Endothelial cell of umbilical vein (primary cell): ENCODE results near the gene LGR6. TPM values are rescaled to one million over a fixed set of nuclear protein-coding genes. Genes with fewer than 3 reads are reported as not detected.

Source experiments
- BruUV-seq: library from RNA; stranded (reverse); fragments of 400-500 nt; replicated peaks from 2 replicates; lab custom pipeline; 2021; lab: Mats Ljungman, UMichigan
- CTCF ChIA-PET: fragments of 300-600, 350-600 bp; sonication (Branson Sonifier 250); formaldehyde crosslinking; loops from one replicate; lab custom pipeline; 2021; ENCODE audit warnings: antibody characterized with exemption, inconsistent platforms; lab: Charles Lee
- POLR2A ChIA-PET: fragments of 300-600, 350-600 bp; sonication (Branson Sonifier 250); formaldehyde crosslinking; loops from one replicate; lab custom pipeline; 2021; ENCODE audit warnings: antibody characterized with exemption, inconsistent platforms; lab: Charles Lee
- DNase-seq: peaks from one replicate; pipeline ENCODE4 v3.0.0-alpha.2; 2011; ENCODE audit warnings: low read depth, low spot score
- FAIRE-seq: peaks from 2 replicates; lab custom pipeline; 2011; peaks lifted over from hg19 to GRCh38; lab: Jason Lieb, UNC
- H2AFZ ChIP-seq: 2 replicates; pipeline ENCODE4 v1.6.0; 2012; ENCODE audit warnings: low read depth, low read length, control low read depth, inconsistent platforms
- H3K27ac ChIP-seq: 2 replicates; pipeline ENCODE4 v1.5.1; 2011; ENCODE audit warnings: low read depth, mild to moderate bottlenecking, control low read depth, low read length, moderate library complexity; ENCODE audit not compliant: insufficient read depth
- H3K27me3 ChIP-seq, 2 experiments: 2 replicates each; pipeline versions ENCODE4 v1.6.0 to v1.6.1; 2011; ENCODE audit warnings: low read length in 2 of 2, mixed read lengths in 1 of 2; ENCODE audit not compliant: control insufficient read depth in 2 of 2, insufficient read depth in 2 of 2
- H3K36me3 ChIP-seq, 2 experiments: 2 replicates in 1 of 2; 3 replicates in 1 of 2; pipeline ENCODE4 v1.5.1; 2011; ENCODE audit warnings: low read length in 2 of 2, mild to moderate bottlenecking in 1 of 2, moderate library complexity in 1 of 2; ENCODE audit not compliant: control insufficient read depth in 2 of 2, insufficient read depth in 2 of 2; ENCODE audit errors: extremely low read depth in 1 of 2
- H3K4me1 ChIP-seq: 3 replicates; pipeline ENCODE4 v1.5.1; 2011; ENCODE audit warnings: mild to moderate bottlenecking, low read length; ENCODE audit not compliant: control insufficient read depth, insufficient read depth; ENCODE audit errors: extremely low read depth
- H3K4me2 ChIP-seq: 2 replicates; pipeline ENCODE4 v1.6.1; 2011; ENCODE audit warnings: low read length, control low read depth, mixed read lengths; ENCODE audit not compliant: insufficient read depth
- H3K4me3 ChIP-seq, 3 experiments: fragments of 200-600 bp in 1 of 3; sonication (generic), shearing (Covaris generic) in 1 of 3; replicated peaks in 1 of 3; 2 replicates each; pipeline ENCODE4 v1.5.1; 2011 to 2016; ENCODE audit warnings: control low read depth in 3 of 3, low read length in 3 of 3, mild to moderate bottlenecking in 2 of 3, inconsistent platforms in 1 of 3, low read depth in 1 of 3, moderate library complexity in 1 of 3; ENCODE audit not compliant: insufficient read depth in 1 of 3
- H3K79me2 ChIP-seq: 2 replicates; pipeline ENCODE4 v1.6.0; 2012; ENCODE audit warnings: low read length, inconsistent platforms; ENCODE audit not compliant: control insufficient read depth, insufficient read depth
- H3K9ac ChIP-seq: replicated peaks from 2 replicates; pipeline ENCODE3; 2011; ENCODE audit warnings: low read length, control low read depth; ENCODE audit not compliant: insufficient read depth; ENCODE audit errors: extremely low read depth
- H3K9me1 ChIP-seq: replicated peaks from 3 replicates; pipeline ENCODE4 v1.6.0; 2011; ENCODE audit warnings: mild to moderate bottlenecking, low read length; ENCODE audit not compliant: control insufficient read depth, insufficient read depth; ENCODE audit errors: extremely low read depth
- H3K9me3 ChIP-seq: replicated peaks from 2 replicates; pipeline ENCODE4 v1.5.1; 2012; ENCODE audit warnings: low read length, inconsistent platforms; ENCODE audit not compliant: control insufficient read depth, insufficient read depth
- H4K20me1 ChIP-seq: replicated peaks from 2 replicates; pipeline ENCODE3; 2011; ENCODE audit warnings: mild to moderate bottlenecking, low read length; ENCODE audit not compliant: control insufficient read depth, insufficient read depth; ENCODE audit errors: extremely low read depth
- EZH2 ChIP-seq: IDR thresholded peaks from 2 replicates; pipeline ENCODE4 v1.6.1; 2012; ENCODE audit warnings: borderline replicate concordance, low read depth, mild to moderate bottlenecking, moderate library complexity, low read length, inconsistent platforms; ENCODE audit not compliant: severe bottlenecking
- FOS ChIP-seq: IDR thresholded peaks from 2 replicates; pipeline ENCODE4 v1.6.1; 2011; ENCODE audit warnings: mild to moderate bottlenecking, low read length, moderate library complexity, borderline replicate concordance; ENCODE audit not compliant: insufficient read depth
- GATA2 ChIP-seq: IDR thresholded peaks from 2 replicates; pipeline ENCODE4 v1.7.0; 2011; ENCODE audit warnings: low read depth, mild to moderate bottlenecking, moderate library complexity, mixed read lengths, low read length; ENCODE audit not compliant: insufficient read length, insufficient read depth
- JUN ChIP-seq: IDR thresholded peaks from 2 replicates; pipeline ENCODE4 v1.6.1; 2011; ENCODE audit warnings: borderline replicate concordance, low read depth; ENCODE audit not compliant: insufficient read length, insufficient read depth
- MAX ChIP-seq: IDR thresholded peaks from 2 replicates; pipeline ENCODE4 v1.6.1; 2011; ENCODE audit not compliant: insufficient read depth, insufficient read length
- MYC ChIP-seq: IDR thresholded peaks from one replicate; pipeline ENCODE4 v1.6.1; 2011; ENCODE audit warnings: mild to moderate bottlenecking, low read depth, low read length
- POLR2A ChIP-seq: IDR thresholded peaks from 2 replicates; pipeline ENCODE4 v1.6.1; 2012; ENCODE audit warnings: low read depth, mild to moderate bottlenecking, control low read depth, low read length
- dilution Hi-C: fragments of 300-500 bp; cut with MboI; formaldehyde crosslinking; loops from one replicate; pipeline ENCODE4 v1.15.0; 2019; ENCODE audit warnings: low sequenced_read_pairs; ENCODE audit not compliant: extremely low pct_ligation_motif_present
- intact Hi-C: fragments of 100-400 bp; cut with micrococcal nuclease; formaldehyde crosslinking; loops from one replicate; pipeline ENCODE4 v1.10.0; 2022
- polyA plus RNA-seq, 4 experiments: library from polyadenylated mRNA; depleted of rRNA in 3 of 4; stranded (reverse) in 3 of 4; unstranded in 1 of 4; fragments of >200 nt; gene quantifications; 2 replicates each; pipeline versions ENCODE4 v1.2.1 to v1.2.3, GENCODE V29; 2011 to 2012; ENCODE audit warnings: missing spikeins in 1 of 4
- total RNA-seq: library from RNA; stranded (reverse); gene quantifications from 2 replicates; pipeline ENCODE4 v1.2.3, GENCODE V29; 2021
- TF ChIP-seq, protein P1 (sequence below), 2 donors: IDR thresholded peaks; 1 replicate in 1 of 2; 2 replicates in 1 of 2; pipeline ENCODE4 v1.5.1; 2011; ENCODE audit warnings: low read length in 2 of 2, mild to moderate bottlenecking in 2 of 2, moderate library complexity in 2 of 2, control low read depth in 1 of 2, inconsistent platforms in 1 of 2, low read depth in 1 of 2; ENCODE audit not compliant: insufficient read depth in 1 of 2; ENCODE audit errors: extremely low read depth in 1 of 2

LGR6 gene
- total and polyA plus RNA-seq, 2 donors (not counting 3 experiments of a cell fraction or from before 2014, with no cell fraction given), result not detected

DNA sequence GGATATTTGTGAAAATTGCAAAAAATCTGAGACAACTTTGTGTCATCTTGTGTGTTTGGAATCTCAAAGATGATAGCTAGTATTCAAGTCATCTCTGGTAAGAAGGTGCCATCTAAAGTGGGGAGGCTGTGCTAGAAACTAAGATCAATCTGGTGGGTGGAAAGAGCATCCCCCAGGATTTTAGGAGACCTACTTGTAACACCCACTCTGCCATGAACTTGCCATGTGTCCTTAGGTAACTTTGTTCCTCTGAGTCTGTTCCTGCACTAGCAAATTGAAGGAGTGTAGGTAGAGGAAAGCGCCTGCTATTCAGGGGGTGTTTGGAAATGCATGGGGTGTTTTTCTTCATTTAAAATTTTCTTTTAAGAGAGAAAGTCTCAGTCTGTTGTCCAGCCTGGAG lies 24.4 kb downstream of the LGR6 start:
- H3K27ac ChIP-seq, result no peak overlapping the region
- ChIA-PET CTCF (no interaction called here), POLR2A (no interaction called here)
- TF ChIP-seq MYC (no peak), POLR2A (no peak), MAX (no peak), GATA2 (no peak), EZH2 (no peak), FOS (no peak), JUN (no peak)
- TF ChIP-seq, protein P1, sequence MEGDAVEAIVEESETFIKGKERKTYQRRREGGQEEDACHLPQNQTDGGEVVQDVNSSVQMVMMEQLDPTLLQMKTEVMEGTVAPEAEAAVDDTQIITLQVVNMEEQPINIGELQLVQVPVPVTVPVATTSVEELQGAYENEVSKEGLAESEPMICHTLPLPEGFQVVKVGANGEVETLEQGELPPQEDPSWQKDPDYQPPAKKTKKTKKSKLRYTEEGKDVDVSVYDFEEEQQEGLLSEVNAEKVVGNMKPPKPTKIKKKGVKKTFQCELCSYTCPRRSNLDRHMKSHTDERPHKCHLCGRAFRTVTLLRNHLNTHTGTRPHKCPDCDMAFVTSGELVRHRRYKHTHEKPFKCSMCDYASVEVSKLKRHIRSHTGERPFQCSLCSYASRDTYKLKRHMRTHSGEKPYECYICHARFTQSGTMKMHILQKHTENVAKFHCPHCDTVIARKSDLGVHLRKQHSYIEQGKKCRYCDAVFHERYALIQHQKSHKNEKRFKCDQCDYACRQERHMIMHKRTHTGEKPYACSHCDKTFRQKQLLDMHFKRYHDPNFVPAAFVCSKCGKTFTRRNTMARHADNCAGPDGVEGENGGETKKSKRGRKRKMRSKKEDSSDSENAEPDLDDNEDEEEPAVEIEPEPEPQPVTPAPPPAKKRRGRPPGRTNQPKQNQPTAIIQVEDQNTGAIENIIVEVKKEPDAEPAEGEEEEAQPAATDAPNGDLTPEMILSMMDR (IDR thresholded peaks at IDR 0.05; ENCODE audit: extremely low read depth in 1 of 2, insufficient read depth in 1 of 2, low read depth in 1 of 2, low read length in 2 of 2), result no peak
- no TSS peak for BruUV-seq
- DNase-seq (no peak), FAIRE-seq (no peak)
- H3K4me1 ChIP-seq, result peaks cover 2% of the 10 kb centered on the region
- H3K4me3 ChIP-seq, result no peak overlapping the region
- no peak overlapping the region for H3K9ac ChIP-seq
- no peaks in the 10 kb centered on the region for H4K20me1 ChIP-seq
- H2AFZ ChIP-seq, result no peak overlapping the region
- H3K27me3 ChIP-seq, result peaks cover 42 to 49% of the 10 kb centered on the region in 2 experiments
- intact Hi-C loops, result no loop called here
- no peaks in the 10 kb centered on the region for H3K79me2 ChIP-seq
- H3K9me1 ChIP-seq, result no peaks in the 10 kb centered on the region
- H3K4me2 ChIP-seq, result no peak overlapping the region
- dilution Hi-C loops, result loop anchor here (25.0 kb wide), 1 partner anchor 94 kb away; no protein-coding TSS in a partner anchor
- H3K36me3 ChIP-seq, result no peaks in the 10 kb centered on the region
- H3K9me3 ChIP-seq, result no peaks in the 10 kb centered on the region
